ENCODE measurements around the gene MYOM3.
A peak's percentile ranks its signal among the peaks of the same experiment; 100 is the strongest.

The MYOM3 gene

DNA sequence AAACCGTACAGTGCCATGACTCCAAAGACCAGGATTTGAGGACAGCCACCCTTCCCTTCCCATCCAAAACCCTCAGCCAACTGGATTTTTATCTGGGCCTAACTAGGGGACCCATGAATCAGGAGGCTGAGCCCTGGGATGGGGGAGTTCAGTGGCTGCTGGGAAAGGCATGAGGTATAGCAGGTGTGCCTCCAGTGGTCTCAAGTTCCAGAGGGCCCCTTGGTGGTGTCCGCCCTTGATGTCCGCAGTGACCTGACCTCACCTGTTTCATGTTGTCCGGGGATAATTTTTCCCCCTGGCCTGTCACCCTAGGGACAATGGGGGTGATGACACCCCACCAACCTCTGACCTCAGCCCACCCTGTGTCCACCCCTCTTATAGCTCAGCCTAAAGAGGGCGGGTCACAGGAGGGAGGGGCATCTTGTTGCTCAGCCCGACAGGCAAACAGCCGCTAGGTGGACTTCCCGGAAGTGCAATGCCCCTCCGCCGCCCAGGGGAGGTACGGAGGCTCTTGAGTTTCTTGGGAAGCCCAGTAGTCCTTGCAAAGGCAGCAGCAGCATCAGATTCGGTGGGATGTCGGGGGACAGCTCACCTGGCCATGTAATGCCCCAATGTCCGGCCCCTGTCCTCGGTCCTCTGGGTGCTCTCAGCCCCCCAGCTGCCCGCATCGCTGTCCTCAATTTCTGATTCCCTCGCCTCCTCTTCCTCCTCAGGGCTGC lies 44.8 kb upstream of the MYOM3 start:
- Histone ChIP-seq H3K36me3 (replicated peaks; ENCODE audit: low read depth, low read length) (peaks cover 31% of the 10 kb centered on the region), H3K4me3 (ENCODE audit: low read length) (no peak overlapping the region)
- TF ChIP-seq, protein P1, sequence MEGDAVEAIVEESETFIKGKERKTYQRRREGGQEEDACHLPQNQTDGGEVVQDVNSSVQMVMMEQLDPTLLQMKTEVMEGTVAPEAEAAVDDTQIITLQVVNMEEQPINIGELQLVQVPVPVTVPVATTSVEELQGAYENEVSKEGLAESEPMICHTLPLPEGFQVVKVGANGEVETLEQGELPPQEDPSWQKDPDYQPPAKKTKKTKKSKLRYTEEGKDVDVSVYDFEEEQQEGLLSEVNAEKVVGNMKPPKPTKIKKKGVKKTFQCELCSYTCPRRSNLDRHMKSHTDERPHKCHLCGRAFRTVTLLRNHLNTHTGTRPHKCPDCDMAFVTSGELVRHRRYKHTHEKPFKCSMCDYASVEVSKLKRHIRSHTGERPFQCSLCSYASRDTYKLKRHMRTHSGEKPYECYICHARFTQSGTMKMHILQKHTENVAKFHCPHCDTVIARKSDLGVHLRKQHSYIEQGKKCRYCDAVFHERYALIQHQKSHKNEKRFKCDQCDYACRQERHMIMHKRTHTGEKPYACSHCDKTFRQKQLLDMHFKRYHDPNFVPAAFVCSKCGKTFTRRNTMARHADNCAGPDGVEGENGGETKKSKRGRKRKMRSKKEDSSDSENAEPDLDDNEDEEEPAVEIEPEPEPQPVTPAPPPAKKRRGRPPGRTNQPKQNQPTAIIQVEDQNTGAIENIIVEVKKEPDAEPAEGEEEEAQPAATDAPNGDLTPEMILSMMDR (IDR thresholded peaks at IDR 0.05; ENCODE audit: low read depth, low read length): no peak
- no peak for TF ChIP-seq EZH2phosphoT487 (IDR thresholded peaks at IDR 0.05; ENCODE audit: low read depth)

DNA sequence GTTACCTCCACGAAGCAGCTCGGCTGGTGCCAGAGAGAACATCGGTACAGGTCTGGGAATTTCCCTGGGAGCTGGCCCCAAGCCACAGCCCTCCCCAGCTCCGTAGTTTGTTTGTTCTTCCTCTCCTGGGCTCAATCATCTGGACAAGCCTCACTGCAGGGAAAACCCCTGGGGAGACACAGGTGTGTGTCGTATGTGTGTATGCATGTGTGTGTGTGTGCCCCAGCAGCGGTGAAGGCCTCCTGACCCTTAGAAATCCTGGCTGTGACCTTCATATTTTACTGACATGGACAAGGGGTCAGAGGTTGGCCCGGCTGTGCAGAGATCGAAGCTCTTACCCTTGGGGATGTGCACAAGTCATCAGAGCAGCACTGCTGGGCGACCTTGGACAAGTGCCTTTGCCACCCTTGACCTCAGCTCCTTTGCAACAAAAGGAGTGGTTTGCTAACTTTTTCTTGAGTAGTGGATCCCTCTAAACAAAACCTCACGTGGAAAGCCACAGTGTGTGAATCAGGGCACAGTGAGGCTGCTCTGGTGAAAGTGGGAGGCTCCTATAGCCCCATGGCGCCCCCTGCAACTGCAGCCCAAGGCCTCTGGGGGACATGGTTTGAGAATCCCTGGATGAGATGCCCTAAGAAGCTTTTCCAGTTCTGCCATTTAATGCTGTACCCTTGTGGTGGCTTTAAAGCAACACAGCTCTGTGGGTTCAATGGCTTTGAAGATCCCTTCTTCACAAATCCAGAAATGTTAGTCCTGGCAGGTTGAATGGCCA lies 43.3 kb upstream of the MYOM3 start:
- H3K4me3 ChIP-seq (ENCODE audit: low read length): peak overlapping the region; percentile 14
- H3K9ac ChIP-seq (ENCODE audit: low read length): peak overlapping the region; percentile 16; the same call in 1 of the 2 replicates
- peaks cover 57% of the 10 kb centered on the region for H3K4me1 ChIP-seq (ENCODE audit: low read length)
- no peak overlapping the region for H2AFZ ChIP-seq (ENCODE audit: low read depth, low read length)
- H3K36me3 ChIP-seq (replicated peaks; ENCODE audit: low read depth, low read length): peaks cover 29% of the 10 kb centered on the region
- peak overlapping the region; percentile 72 for H3K27ac ChIP-seq (ENCODE audit: low read length)
- peak overlapping the region; percentile 62 for H3K4me2 ChIP-seq (ENCODE audit: low read length)
- no peaks in the 10 kb centered on the region for H3K9me3 ChIP-seq (ENCODE audit: insufficient read depth, low read length)
- H3K27me3 ChIP-seq (ENCODE audit: low read depth, low read length): no peaks in the 10 kb centered on the region
- no peaks in the 10 kb centered on the region for H4K20me1 ChIP-seq (ENCODE audit: insufficient read depth, low read length)
- H3K79me2 ChIP-seq (ENCODE audit: low read length): no peaks in the 10 kb centered on the region
- TF ChIP-seq EZH2phosphoT487 (IDR thresholded peaks at IDR 0.05; ENCODE audit: low read depth): no peak
- TF ChIP-seq, protein P1 (IDR thresholded peaks at IDR 0.05; ENCODE audit: low read depth, low read length): peak; percentile 28; the same call in 1 of the 2 replicates

More for the DNA sequence above, 44.8 kb upstream of the MYOM3 start:
- Histone ChIP-seq H3K9ac (ENCODE audit: low read length) (no peak overlapping the region), H4K20me1 (ENCODE audit: insufficient read depth, low read length) (no peaks in the 10 kb centered on the region), H3K4me2 (ENCODE audit: low read length) (no peak overlapping the region), H3K27ac (ENCODE audit: low read length) (no peak overlapping the region), H3K9me3 (ENCODE audit: insufficient read depth, low read length) (no peaks in the 10 kb centered on the region), H3K4me1 (ENCODE audit: low read length) (peaks cover 44% of the 10 kb centered on the region), H3K79me2 (ENCODE audit: low read length) (no peaks in the 10 kb centered on the region), H3K27me3 (ENCODE audit: low read depth, low read length) (no peaks in the 10 kb centered on the region), H2AFZ (ENCODE audit: low read depth, low read length) (no peak overlapping the region)

DNA sequence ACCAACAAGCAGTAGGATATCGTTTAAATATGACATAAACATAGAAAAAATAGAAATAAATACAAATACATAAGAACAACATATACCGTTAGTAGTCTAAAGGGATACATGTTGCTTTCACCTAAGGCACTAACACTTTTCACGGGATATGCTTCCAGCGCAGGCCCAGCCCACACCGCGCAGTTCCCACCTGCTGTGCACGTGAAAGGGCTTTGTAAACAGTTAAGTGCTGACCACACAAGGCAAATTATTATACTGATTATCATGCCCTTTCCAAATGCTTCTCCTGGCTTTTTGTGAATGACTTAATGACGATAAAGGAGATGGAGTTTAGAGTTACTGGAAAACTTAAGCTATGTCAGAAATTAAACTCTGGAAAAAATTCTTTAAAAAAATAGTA lies 42.3 kb upstream of the MYOM3 start:
- Histone ChIP-seq H3K4me2 (ENCODE audit: low read length) (no peak overlapping the region), H3K4me3 (ENCODE audit: low read length) (no peak overlapping the region), H3K9ac (ENCODE audit: low read length) (no peak overlapping the region)

More for the DNA sequence above, 42.3 kb upstream of the MYOM3 start:
- TF ChIP-seq, protein P1 (IDR thresholded peaks at IDR 0.05; ENCODE audit: low read depth, low read length): no peak
- no peak for TF ChIP-seq EZH2phosphoT487 (IDR thresholded peaks at IDR 0.05; ENCODE audit: low read depth)
- Histone ChIP-seq H3K79me2 (ENCODE audit: low read length) (no peaks in the 10 kb centered on the region), H4K20me1 (ENCODE audit: insufficient read depth, low read length) (no peaks in the 10 kb centered on the region), H3K9me3 (ENCODE audit: insufficient read depth, low read length) (no peaks in the 10 kb centered on the region), H3K36me3 (replicated peaks; ENCODE audit: low read depth, low read length) (peaks cover 22% of the 10 kb centered on the region), H2AFZ (ENCODE audit: low read depth, low read length) (no peak overlapping the region), H3K27me3 (ENCODE audit: low read depth, low read length) (no peaks in the 10 kb centered on the region), H3K4me1 (ENCODE audit: low read length) (peaks cover 63% of the 10 kb centered on the region), H3K27ac (ENCODE audit: low read length) (peak overlapping the region; percentile 72; the same call in 1 of the 2 replicates)
